HT-29 (cell line): ENCODE measurements around the gene NAPB. TPM values are rescaled to one million over a fixed set of nuclear protein-coding genes. Genes with fewer than 3 reads are reported as not detected.

Experiments
- DNase-seq: peaks from one replicate; pipeline ENCODE4 v3.0.0-alpha.2; 2015; ENCODE audit warnings: low spot score
- total RNA-seq: library from RNA; depleted of rRNA; stranded (reverse); fragments of >200 nt; shearing (Covaris generic); gene quantifications from 2 replicates; pipeline ENCODE4 v1.2.3, GENCODE V29; 2014

The NAPB gene
- total RNA-seq, 1 experiment from 2014 or later = 5.7 TPM

GRCh38 chr20:23438661-23439060 is 17.4 kb upstream of the NAPB start:
- no peak for DNase-seq

- DNase-seq = no peak
These were observed 16.0 kb upstream of the NAPB start for GRCh38 chr20:23437126-23437899.

- no peak for DNase-seq
These were observed 15.4 kb upstream of the NAPB start for GRCh38 chr20:23436681-23437080.

GRCh38 chr20:23435626-23436539 is 14.6 kb upstream of the NAPB start:
- peak; percentile 53 for DNase-seq

- DNase-seq = no peak
These were observed 13.4 kb upstream of the NAPB start for GRCh38 chr20:23434521-23435313.

- no peak for DNase-seq
These were observed 12.3 kb upstream of the NAPB start for GRCh38 chr20:23433628-23434027.

- DNase-seq = no peak
These were observed 3.8 kb upstream of the NAPB start for GRCh38 chr20:23425129-23425528.

- DNase-seq = peak; percentile 38
These were observed 1.0 kb downstream of the NAPB start for GRCh38 chr20:23419995-23420901.

GRCh38 chr20:23419657-23419994 is 1.7 kb downstream of the NAPB start:
- no peak for DNase-seq

- no peak for DNase-seq
These were observed 3.4 kb downstream of the NAPB start for GRCh38 chr20:23417861-23418260.

GRCh38 chr20:23415959-23416583 is 5.2 kb downstream of the NAPB start:
- no peak for DNase-seq

GRCh38 chr20:23415555-23415954 is 5.7 kb downstream of the NAPB start:
- DNase-seq = no peak

GRCh38 chr20:23414526-23415188 is 6.6 kb downstream of the NAPB start:
- no peak for DNase-seq

- no peak for DNase-seq
These were observed 7.3 kb downstream of the NAPB start for GRCh38 chr20:23413862-23414422.

- no peak for DNase-seq
These were observed 9.3 kb downstream of the NAPB start for GRCh38 chr20:23412026-23412425.

GRCh38 chr20:23410916-23411695 is 10.2 kb downstream of the NAPB start:
- DNase-seq = no peak

GRCh38 chr20:23409800-23410199 is 11.5 kb downstream of the NAPB start:
- DNase-seq = no peak

- no peak for DNase-seq
These were observed 12.3 kb downstream of the NAPB start for GRCh38 chr20:23408957-23409356.
